HL-60/S4 treated with retinoic acid at 250 ng/mL for 4 days and 3 days (cell line): ENCODE data around the gene TSPAN14.

ENCODE experiments used
- in situ Hi-C: fragments of 300-500 bp; cut with MboI; formaldehyde crosslinking; loops from 2 replicates; pipeline ENCODE4 v1.7.0; 2022; ENCODE audit warnings: low sequenced_read_pairs

TSPAN14 gene

DNA sequence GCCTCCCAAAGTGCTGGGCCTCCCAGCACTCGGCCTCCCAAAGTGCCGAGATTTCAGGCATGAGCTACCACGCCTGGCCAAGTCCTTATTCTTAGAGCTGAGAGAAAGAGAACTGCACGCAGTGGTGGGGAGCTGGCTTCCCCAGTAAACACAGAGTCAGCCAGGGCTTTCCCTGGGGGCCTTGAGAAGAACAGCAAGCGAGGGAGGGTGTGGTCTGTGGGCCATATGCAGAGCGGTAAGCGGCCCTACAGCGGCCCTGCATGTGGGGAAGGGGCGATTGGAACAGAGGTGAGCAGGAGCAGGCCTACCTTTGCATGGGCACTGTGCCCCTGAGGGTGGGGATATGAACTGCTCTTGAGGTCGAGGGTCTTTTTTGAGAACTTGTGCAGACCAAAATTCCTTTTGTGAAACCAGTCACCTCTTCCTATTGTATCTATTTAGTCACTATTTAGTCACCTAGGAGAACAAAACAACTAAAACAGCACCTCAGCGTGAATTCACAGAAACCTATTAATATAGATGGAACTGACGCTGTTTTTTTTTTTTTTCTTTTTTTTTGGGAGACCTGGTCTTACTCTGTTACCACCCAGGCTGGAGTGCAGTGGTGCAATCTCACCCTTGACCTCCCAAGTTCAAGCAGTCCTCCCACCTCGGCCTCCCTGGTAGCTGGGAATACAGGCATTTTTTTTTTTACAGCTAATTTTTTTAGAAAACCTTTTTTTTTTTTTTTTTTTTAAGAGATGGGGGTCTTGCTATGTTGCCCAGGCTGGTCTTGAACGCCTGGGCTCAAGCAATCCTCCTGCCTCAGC is 46.7 kb downstream of the TSPAN14 start:
- in situ Hi-C loops: no loop called here

DNA sequence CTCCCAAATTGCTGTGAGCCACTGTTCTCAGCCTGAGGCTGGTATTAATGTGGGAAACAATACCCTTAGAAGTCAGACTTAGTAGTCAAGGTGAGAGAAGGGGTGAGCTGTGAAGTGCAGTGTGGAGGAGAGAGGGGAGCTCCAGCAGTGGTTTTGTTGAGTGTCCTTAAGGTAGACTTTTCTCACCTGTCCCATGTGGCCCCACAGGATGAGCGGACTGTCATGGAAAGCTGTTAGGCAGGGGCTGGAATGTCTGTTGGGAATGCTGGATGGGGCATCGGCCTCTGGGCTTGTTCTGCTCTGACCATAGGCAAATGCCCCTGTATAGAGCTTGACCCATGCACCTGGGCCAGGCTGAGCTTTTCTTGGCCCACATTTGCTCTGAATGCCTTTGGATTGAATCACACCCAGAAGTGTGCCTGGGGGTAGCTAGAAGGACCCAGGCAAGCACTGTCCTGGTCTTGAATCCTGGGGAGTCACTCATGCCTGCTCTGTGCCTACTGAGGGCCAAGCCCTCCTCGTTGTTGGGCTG is 47.3 kb downstream of the TSPAN14 start:
- in situ Hi-C loops: no loop called here

DNA sequence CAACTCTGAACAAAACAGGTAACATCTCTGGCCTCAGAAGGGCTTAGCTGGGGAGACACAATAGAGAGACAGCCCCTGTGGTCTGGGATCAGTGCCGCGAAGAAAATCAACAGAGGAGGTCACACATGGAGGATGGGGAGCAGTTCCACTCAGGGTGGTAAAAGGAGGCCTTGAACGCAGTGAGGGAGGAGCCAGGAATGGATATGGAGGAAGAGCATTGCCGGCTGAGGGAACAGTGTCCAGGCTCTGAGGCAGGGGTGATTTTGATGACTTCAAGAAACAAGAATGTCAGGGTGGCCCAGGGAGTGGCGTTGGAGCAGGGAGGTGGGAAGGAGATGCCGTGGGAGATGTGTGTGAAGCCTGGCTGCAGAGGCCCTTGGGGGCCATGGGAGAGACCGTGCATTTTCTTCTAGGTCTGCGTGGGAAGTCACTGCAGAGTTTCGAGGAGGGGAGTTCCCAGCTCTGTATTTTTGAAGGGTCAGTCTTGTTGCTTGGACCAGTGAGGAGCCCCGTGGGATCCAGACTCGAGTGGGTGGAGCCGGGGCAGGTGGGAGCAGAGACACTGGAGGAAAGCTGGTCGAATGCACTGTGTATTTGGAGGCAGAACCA is 47.9 kb downstream of the TSPAN14 start:
- in situ Hi-C loops: no loop called here

DNA sequence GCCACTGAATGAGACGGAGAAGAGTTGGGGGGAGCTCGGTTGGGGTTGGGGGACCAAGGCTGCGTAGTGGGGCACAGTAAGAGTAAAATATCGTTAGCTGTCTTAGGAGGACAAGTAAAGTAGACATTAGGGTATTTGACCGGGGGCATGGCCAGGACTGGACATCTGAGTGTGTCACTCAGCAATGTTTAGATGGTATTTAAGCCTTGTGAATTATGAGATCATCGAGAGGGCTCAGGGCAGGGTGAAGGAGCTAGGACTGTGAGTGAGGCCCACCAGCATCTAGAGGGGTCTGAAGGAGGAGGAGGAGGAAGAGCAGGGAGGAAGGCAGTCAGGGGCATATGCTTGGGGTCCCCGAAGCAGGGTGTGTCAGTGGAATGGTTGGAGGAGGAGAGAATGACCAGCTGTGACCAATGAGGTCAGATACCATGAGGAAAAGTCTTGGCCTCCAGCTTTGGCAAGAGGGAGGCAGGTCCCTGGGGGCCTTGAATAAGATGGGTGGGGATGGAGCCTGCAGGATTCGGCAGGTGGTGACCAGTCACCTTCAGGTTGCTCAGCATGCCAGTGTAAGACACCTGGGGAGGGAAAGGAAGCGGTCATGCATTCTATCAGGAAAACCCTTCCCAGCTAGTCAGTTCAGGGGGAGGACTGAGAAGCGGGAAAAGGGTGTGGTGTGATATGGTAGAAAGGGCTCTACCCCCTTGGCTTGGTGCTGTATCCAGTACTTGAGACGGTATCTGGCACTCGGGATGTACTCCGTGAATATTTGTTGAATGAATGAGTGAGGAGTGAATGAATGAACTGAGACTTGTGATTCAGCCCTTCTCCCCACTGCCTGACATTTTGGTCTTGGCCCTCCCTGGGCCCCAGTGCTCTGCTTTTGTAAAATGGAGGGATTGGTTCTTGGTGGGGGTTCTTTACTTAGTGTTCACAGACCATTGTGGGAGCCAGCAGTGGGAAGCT is 48.8 kb downstream of the TSPAN14 start:
- in situ Hi-C loops: no loop called here

DNA sequence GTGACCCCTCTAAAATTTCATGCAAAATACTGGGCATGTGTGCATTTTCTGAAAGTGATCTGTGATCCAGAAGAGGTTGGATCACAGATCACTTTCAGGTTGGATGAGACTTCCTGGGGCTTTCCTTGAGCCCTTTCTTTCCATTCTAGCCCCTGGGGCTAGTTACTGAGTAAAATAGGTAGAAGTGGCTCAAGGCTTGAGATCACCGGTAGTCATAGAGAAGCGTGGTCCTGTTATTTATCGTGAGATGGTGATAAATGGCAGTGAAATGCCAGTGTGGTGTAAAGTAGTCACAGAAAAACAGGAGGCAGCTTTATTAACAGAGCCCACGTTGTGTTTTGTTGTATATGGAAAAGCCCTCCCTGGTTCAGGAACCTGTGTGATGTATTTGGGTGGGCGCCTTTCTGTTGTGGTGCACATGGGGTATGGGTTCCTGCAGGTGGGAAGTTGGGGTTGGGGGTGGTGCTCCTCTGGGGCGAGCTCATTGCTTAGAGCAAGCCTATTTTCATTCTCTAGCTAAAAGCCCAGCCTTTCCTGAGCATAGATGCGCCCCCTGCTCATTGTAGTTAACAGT is 49.6 kb downstream of the TSPAN14 start:
- in situ Hi-C loops: no loop called here

DNA sequence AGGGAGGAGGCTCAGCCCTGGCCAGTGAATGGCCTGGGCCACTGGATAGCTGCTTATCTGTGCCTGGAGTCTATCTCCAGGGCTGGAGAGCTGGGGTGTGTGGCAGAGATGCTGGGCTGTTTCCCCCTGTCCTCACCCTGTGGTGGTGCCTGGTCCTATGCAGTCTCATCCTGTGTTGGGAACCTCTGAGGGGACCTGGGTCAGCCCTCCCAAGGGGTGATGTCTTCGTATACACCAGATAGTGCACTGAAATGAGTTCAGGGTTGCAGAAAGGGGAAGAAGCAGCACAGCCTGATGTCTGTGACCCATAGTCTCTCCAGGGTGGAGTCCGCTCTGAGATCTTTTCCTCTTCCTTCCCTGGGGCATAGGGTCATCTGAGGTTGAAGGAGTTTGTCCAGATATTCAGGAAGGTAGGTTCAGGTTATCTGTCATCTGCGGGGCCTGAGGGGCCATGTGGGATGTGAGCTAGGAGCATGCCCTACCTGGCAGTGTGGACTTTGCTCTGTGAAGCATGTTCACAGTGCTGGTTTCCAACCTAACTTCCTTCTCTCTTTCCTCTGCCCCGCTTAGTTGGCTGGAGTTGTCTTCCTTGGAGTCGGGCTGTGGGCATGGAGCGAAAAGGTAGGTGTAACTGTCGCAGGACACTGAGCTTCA is 50.2 kb downstream of the TSPAN14 start:
- in situ Hi-C loops: no loop called here

DNA sequence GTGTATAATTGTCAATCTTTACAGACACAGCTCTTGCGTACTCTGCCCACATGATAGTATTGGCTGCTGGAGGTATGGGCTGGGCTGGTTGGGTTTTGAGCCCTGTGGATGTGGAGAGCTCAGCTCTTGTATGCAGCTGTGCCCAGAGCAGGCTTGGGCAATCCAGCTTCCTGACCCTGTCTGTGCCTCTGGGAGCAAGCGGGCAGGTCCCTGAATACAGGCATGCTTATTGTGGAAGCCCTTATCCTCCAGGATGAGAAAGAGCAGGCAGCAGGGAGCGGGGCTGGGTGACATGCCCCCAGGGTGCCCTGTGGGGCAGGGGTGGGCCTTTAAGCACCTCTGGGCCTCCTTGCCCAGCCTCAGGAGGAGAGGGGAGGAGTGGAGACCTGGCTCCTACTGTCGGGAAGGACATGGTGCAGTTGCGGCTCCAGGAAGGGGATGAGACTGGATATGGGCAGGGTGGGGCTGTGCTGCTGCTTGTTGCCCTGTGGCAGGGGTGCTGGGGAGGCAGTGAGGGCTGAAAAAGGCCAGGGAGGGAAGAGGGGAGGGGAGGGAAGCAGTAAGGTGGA is 50.9 kb downstream of the TSPAN14 start:
- in situ Hi-C loops: no loop called here

DNA sequence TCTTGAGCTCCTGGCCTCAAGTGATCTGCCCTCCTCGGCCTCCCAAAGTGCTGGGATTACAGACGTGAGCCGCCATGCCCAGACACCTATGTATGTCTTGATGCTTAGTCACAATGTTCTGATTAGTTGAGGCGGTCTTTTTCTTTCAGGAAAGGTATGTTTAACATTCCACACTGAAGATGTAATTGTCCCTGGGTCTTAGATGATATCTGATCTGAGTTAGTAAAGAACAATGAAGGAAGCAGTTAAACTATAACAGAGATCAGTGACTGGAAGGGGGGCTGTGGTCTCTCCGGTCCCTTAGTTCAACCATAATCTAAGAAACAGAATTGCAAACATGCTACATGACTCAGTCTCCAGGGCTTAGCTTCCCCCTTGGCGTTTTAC is 52.1 kb downstream of the TSPAN14 start:
- in situ Hi-C loops: no loop called here

DNA sequence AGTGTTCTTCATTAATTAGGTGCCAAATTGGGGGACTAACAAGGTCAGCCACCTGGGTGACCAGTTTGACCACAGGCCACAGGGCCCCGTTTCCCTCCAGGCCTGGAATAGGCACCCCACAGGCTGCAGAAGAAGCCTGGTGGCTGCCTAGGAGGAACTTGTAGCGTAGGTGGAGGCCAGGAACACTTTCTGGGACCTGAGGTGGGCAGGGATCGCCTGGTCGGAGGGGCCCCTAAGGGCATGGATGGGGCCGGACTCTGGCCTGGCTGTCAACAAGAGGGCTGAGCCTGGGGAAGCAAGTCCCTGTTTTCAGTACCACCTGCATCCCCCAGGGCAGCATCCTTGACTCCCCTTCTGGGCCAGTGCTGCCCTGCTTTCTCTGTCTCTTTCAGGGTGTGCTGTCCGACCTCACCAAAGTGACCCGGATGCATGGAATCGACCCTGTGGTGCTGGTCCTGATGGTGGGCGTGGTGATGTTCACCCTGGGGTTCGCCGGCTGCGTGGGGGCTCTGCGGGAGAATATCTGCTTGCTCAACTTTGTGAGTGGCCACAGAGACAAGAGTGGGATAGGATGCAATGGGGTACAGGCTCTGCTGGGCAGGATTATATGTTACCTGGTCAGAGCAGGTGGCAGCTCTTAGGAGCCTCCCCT is 52.9 kb downstream of the TSPAN14 start:
- in situ Hi-C loops: no loop called here

DNA sequence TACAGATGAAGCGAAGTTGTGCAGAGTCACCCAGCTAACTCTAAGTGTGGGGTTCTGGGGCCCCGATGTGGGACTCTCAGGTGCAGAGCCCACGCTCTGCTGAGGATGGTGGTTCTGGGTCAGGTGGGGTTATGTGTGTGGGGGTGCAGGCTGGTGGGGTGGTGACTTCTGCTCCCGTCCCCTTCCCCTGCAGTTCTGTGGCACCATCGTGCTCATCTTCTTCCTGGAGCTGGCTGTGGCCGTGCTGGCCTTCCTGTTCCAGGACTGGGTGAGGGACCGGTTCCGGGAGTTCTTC is 54.9 kb downstream of the TSPAN14 start:
- in situ Hi-C loops: no loop called here

DNA sequence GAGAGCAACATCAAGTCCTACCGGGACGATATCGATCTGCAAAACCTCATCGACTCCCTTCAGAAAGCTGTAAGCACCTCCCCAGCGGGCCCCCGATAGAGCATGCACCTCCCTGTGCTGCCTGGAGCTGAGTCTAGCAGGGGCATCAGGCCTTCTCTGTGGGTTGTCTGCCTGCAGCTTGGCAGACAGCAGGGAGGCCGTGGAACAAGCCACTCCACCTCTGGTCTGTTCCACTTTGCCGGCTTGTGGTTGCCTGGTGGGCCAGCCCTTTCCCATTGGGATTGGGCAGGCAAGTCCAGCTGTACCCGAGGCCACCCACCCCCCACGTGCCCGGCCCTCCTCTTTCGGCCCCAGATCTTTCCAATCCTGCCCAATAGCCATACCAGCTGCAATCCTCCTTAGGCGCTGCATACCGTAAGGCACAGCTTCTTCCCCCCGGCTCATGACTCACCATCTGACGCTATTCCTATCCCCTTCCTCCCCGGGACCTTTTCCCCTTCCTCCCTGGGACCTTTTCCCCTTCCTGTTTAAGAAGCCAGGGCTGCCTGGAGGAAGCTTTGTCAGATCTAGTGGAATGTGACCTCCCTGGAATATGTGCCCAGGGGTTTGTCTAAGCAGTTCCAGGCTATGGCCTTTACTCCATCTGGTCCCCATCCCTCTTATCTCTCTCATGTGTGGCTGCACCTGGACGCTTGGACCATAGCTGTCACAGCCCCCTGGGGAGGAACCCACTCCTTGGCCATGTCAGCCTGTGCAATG is 55.5 kb downstream of the TSPAN14 start:
- in situ Hi-C loops: no loop called here

DNA sequence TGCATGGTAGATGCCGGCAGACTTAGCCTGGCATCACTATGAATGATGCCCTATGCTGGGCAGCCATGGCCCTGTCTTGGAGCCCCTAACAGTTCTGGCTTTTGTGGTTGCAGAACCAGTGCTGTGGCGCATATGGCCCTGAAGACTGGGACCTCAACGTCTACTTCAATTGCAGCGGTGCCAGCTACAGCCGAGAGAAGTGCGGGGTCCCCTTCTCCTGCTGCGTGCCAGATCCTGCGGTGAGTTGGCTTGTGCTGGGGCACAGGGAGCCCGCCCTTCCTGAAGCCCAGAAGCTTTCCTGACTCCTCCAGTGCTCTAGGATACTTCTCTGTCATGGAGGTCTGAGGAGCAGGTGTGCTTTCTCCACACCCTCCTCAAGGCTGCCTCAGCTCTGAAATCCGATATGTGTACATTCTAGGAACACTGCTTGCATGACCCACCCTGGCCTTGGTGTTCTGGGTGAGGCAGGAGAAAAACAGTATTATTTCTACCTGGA is 58.0 kb downstream of the TSPAN14 start:
- in situ Hi-C loops: no loop called here

DNA sequence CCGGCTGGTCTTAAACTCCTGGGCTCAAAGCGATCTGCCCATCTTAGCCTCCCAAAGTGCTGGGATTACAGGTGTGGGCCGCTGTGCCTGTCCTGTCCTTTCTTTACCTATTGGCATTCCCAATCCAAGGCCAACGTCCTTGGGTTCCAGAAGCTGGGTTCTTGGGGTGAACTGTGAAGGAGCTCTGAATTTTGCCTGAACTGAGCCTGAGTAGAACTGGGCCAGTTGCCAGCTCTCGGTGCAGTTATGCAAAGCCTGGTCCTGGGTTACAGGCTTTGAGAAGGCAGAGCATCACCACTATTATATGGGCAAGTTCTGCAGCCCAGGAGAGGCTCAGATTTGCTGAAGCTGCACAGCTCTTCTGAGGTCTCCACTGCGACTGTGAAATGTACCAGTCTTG is 59.0 kb downstream of the TSPAN14 start:
- in situ Hi-C loops: no loop called here

DNA sequence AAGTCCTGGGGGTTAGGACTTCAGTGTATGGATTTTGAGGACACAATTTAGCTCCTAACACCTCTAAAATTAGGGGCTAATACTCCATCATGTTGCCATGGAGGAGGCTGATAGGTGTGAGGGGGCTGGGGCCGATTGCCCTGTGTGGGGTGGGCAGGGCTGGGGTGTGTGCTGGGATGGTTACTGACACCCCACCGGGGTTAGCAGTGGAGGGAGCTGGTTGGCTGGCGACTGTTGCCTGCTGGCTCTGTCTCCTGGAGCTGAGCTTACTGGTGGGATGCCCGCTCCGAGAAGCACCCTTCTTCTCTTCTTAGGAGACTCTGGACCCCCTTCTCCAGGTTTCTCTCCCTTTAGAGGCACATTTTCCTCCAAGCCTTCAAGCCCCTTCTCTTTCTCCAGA is 61.4 kb downstream of the TSPAN14 start:
- in situ Hi-C loops: no loop called here

DNA sequence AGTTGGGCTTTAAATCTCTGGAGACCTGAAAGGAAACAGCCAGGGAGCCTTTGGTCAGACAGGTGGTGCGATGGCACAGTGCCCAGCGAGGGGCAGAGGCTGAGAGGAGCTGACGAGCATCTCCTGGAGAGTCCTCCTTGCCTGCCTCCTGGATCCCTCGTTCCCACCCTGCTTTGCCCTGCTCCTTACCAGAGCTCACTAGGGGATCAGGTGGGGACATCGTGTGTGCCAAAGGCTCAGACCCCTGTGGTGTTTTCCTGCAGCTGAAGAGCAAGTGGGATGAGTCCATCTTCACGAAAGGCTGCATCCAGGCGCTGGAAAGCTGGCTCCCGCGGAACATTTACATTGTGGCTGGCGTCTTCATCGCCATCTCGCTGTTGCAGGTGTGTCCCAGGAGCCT is 61.8 kb downstream of the TSPAN14 start:
- in situ Hi-C loops: no loop called here

DNA sequence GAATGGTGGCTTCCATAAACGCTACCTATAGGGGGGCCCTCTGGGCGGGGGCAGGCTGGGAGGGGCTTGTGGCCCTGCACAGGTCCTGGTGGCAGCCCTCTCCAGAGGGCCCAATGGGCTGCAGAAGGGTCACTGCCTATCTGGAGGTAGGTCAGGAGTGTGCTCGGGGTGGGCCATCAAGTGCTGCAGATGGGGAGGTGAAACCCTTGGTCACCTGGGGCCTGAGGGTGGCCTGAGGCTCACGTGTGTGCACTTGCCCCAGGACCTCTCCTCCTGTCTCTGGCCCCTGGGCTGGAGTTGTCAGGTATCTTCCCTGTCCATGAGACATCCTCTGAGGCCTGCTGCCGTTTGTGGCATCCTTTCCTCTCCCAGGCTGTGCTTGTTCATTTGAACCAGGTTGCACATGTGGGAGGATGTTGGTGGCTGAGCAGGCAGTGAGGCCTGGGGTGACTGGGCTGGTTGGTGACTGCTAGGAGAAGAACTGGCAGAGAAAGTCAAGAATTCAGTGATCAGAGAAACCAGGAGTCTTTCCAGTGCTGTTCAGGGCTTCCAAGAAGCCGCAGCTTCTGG is 62.5 kb downstream of the TSPAN14 start:
- in situ Hi-C loops: no loop called here

DNA sequence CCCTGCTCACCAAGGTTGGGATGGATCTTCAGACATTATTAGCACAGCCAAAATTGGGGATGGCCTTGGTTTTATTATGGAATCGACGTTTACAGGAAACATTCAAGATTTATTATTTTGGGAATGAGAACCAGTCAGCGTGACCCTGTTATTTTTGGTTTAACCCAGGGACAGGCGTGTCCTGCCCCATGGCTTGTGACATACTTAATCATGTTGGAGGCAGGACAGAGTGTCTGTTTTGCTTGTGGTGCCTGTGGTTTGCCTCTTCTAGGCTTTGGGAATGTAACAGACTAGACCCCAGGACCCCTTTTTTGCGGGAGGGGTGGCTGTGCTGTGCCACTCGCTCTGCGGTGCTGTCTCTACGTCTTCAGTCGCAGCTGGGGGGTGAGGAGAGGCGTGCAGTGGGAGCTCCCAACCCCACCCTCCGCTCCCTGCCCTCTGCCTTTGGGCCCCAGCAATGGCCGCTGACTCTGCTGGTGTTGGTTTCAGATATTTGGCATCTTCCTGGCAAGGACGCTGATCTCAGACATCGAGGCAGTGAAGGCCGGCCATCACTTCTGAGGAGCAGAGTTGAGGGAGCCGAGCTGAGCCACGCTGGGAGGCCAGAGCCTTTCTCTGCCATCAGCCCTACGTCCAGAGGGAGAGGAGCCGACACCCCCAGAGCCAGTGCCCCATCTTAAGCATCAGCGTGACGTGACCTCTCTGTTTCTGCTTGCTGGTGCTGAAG is 63.5 kb downstream of the TSPAN14 start:
- in situ Hi-C loops: no loop called here
